ENCODE measurements around the gene TROAP. TPM values are rescaled to one million over a fixed set of nuclear protein-coding genes. Genes with fewer than 3 reads are reported as not detected.
A peak's percentile ranks its signal among the peaks of the same experiment; 100 is the strongest.

Gene TROAP
- total RNA-seq, 4 donors from 2014 or later: 8.0 to 28.1 (median 10.2) TPM

DNA sequence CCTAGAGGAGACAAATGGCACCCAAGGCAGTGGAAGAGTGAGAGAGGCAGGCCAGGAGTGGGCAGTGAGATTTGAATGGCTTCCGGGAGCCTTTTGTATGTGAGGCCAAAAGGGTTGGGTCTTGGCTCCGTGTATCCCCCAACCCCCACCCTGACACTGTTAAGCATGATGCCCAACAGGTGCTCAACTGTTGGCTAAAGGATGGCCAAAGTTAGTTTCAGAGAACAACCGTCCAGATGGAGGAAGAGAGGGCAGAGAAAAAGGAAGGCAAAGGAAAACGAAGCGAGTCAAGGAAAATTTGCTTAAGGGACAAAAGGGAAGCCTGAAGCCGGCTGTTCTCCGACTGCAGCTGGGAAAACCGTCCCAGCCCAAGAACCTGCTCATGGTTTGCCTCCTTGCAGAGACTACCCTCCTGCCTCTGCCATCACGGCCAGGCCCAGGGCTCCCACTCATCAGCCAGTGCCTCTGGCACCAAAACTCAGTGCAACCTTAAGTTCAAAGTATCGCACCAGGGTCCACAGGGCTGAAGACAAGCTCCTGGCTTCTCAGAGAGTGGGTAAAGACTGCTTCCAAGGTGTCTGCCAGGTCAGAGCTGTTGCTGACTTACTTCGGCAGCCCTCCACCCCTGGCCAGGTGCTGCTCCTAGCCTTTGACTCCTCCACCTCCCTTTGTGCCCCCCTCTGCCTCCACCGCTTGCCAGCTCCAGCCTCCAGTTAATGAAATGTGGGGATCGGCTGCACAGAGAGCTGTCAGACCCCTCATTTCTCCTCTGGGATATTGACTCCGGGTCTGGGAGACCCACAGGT, 18.1 kb downstream of the TROAP start:
- DNase-seq: peak in 1 of 3 donors; percentile 33
- H3K27ac ChIP-seq: no peak overlapping the region
- H3K9me3 ChIP-seq: no peaks in the 10 kb centered on the region
- TF ChIP-seq POLR2A (IDR thresholded peaks at IDR 0.05): no peak
- TF ChIP-seq, protein P1, sequence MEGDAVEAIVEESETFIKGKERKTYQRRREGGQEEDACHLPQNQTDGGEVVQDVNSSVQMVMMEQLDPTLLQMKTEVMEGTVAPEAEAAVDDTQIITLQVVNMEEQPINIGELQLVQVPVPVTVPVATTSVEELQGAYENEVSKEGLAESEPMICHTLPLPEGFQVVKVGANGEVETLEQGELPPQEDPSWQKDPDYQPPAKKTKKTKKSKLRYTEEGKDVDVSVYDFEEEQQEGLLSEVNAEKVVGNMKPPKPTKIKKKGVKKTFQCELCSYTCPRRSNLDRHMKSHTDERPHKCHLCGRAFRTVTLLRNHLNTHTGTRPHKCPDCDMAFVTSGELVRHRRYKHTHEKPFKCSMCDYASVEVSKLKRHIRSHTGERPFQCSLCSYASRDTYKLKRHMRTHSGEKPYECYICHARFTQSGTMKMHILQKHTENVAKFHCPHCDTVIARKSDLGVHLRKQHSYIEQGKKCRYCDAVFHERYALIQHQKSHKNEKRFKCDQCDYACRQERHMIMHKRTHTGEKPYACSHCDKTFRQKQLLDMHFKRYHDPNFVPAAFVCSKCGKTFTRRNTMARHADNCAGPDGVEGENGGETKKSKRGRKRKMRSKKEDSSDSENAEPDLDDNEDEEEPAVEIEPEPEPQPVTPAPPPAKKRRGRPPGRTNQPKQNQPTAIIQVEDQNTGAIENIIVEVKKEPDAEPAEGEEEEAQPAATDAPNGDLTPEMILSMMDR (IDR thresholded peaks at IDR 0.05): no peak
- H3K36me3 ChIP-seq: no peaks in the 10 kb centered on the region
- no peak overlapping the region for H3K4me3 ChIP-seq
- H3K4me1 ChIP-seq: peaks cover 7 to 60% (median 41%) of the 10 kb centered on the region in 4 donors
- peaks cover 5 to 24% of the 10 kb centered on the region in 2 donors for H3K27me3 ChIP-seq

- Histone ChIP-seq H3K9me3 (no peaks in the 10 kb centered on the region), H3K4me1 (peaks cover 7 to 60% (median 43%) of the 10 kb centered on the region in 4 donors), H3K4me3 (peak overlapping the region; percentile 28 to 52 (median 48)), H3K27me3 (peaks cover 1 to 24% of the 10 kb centered on the region in 2 donors), H3K36me3 (no peaks in the 10 kb centered on the region), H3K27ac (no peak overlapping the region)
- no peak for TF ChIP-seq POLR2A (IDR thresholded peaks at IDR 0.05)
- TF ChIP-seq, protein P1 (IDR thresholded peaks at IDR 0.05): no peak
- DNase-seq: no peak
These were observed 18.7 kb downstream of the TROAP start for GRCh38 chr12:49341777-49342065.

DNA sequence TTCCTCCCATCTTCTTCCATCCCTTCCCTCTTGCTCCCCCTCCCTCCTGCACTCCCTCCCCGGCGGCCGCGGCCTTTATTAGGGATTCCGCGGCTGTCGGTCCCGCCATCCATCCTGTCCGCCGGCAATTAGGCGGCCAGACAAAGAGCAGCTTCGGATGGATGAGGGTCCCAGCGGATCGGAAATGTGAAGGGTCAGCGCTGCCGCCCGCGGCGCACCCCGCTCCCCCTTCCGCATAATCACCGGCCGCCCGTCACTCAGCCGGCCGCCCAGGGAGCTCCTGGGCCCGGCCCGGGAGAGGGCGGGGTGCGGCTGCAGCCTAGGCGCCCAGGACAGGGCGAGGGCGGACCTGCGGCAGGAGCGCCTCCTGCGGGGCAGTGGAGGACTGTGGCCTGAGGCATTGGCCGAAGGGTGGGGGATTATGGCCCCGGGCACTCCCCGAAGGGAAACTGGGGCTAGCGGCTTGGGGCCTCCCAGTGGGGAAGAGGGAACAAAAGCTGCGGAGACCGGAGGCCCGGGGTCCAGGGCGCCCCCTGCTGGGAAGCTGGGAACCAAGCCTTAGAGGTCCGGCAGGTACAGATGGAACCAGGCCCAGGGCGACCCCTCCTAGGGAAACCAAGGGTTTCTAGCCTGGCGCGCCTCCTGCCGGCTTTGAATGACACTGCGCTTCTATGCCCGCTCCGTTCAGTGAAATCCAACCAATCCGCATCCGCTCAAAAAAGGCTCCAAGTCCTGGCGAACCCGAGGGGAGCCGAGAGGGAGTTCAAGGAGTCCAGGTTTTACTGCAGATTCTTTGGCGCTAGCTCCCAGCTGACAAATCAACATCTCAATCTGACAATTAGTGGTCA, 19.2 kb downstream of the TROAP start:
- Histone ChIP-seq H3K36me3 (no peaks in the 10 kb centered on the region), H3K27ac (peak overlapping the region in 1 of 4 donors; percentile 48), H3K4me3 (peak overlapping the region; percentile 28 to 52 (median 48)), H3K4me1 (peaks cover 7 to 60% (median 43%) of the 10 kb centered on the region in 4 donors), H3K27me3 (peaks cover 0 to 22% of the 10 kb centered on the region in 2 donors), H3K9me3 (no peaks in the 10 kb centered on the region)
- TF ChIP-seq, protein P1 (IDR thresholded peaks at IDR 0.05): peak in 5 of 6 experiments; percentile 69 to 87 (median 81)
- TF ChIP-seq POLR2A (IDR thresholded peaks at IDR 0.05): no peak
- DNase-seq: peak; percentile 68 to 90 (median 84)

DNA sequence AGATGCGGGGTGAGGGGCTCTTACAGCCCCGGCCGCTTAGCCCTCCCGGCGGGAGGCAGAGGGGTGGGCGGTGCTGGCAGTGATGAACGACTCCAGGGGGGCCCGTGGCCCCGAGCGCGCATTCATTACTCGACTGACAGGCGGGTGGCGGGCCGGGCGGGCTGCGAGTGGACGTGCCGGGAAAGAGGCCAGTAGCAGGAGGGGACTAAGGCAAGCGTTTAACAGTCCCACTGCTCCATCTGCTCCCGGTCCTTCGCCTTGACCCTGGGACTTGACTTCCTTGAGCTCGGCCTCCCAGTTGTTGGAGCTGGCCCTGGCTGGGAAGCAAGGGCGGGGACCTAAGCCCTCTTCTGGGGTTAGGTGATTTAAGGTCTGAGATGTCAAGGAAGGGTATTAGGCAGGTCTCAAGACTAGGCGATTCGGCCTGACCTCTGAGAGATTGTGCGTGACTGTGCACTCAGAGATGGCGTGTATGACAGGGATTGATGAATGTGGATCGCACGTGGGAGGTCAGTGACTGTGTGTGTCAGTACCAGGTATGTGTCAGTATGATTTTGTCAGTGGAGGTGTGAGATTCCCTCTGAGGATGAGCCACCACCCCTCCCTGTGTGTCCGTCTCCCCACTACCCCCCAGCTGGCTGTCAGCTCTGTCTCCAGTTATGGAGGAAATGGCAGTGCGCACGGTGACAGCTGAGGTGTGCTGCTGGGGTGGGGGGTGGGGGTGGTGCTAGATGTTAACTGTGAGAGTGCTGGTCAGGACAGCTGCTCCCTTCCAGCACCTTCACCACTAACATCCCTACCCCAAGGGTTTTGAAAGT, 20.1 kb downstream of the TROAP start:
- Histone ChIP-seq H3K4me3 (peak overlapping the region; percentile 28 to 52 (median 48)), H3K27ac (no peak overlapping the region), H3K9me3 (no peaks in the 10 kb centered on the region), H3K27me3 (peaks cover 0 to 25% of the 10 kb centered on the region in 2 donors), H3K36me3 (no peaks in the 10 kb centered on the region), H3K4me1 (peaks cover 7 to 66% (median 48%) of the 10 kb centered on the region in 4 donors)
- DNase-seq: no peak
- TF ChIP-seq, protein P1 (IDR thresholded peaks at IDR 0.05): no peak
- no peak for TF ChIP-seq POLR2A (IDR thresholded peaks at IDR 0.05)

DNA sequence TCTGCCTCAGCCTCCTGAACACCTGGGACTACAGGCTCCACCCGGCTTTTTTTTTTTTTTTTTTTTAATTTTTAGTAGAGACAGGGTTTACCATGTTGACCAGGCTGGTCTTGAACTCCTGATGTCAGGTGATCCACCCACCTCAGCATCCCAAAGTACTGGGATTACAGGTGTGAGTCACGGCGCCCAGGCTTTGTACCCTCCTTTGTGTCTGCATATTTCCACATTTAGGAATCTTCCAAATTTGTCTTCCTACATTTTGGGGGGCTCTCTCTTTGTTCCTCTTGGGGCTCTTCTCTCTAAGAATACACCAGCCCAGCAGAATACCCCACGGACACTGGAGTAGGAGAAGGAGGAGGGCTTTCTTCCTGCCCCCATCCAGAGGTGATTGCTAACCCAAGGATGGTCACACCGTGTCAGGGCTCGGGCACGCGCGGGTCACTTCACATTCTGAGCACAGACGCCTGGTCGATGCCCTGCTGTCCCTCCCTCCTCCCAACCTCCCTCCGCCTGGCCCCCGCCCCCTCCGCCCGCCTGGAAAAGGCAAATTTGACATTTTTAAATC, 21.5 kb downstream of the TROAP start:
- Histone ChIP-seq H3K4me3 (peak overlapping the region in 2 of 4 donors; percentile 52 to 75), H3K36me3 (no peaks in the 10 kb centered on the region), H3K4me1 (peaks cover 7 to 67% (median 47%) of the 10 kb centered on the region in 4 donors), H3K27me3 (peaks cover 0 to 25% of the 10 kb centered on the region in 2 donors), H3K27ac (no peak overlapping the region), H3K9me3 (no peaks in the 10 kb centered on the region)
- TF ChIP-seq, protein P1 (IDR thresholded peaks at IDR 0.05): no peak
- no peak for TF ChIP-seq POLR2A (IDR thresholded peaks at IDR 0.05)
- no peak for DNase-seq
